ENCODE measurements around the gene ETS2. TPM values are rescaled to one million over a fixed set of nuclear protein-coding genes. Genes with fewer than 3 reads are reported as not detected.

ETS2 gene
- total and polyA plus RNA-seq, 2 of the 4 experiments (the other 2 are of a cell fraction): 21.3 to 21.7 TPM

- Histone ChIP-seq H2BK15ac (ENCODE audit: low read depth, low read length) (no peak overlapping the region), H4K8ac (ENCODE audit: low read depth in 2 of 2, low read length in 2 of 2) (peak overlapping the region in 1 of 2 experiments; percentile 4; a peak in 1 of 4 replicates), H3K9ac (ENCODE audit: low read depth, low read length) (no peak overlapping the region), H3K14ac (replicated peaks; ENCODE audit: low read depth, low read length) (0 out of 2 replicates have a peak overlapping the region, but pooled peaks have one; percentile 10), H3K27me3 (ENCODE audit: control insufficient read depth, insufficient read depth, low read length) (no peaks in the 10 kb centered on the region), H3K9me1 (ENCODE audit: insufficient read depth, low read length) (peaks cover 36% of the 10 kb centered on the region), H4K91ac (ENCODE audit: insufficient read depth, low read depth, low read length) (0 out of 2 replicates have a peak overlapping the region, but pooled peaks have one; percentile 21), H3K4me3 (ENCODE audit: insufficient read depth, low read depth, low read length) (no peak overlapping the region), H3K9me3 (ENCODE audit: control insufficient read depth, insufficient read depth, low read length) (no peaks in the 10 kb centered on the region), H3K56ac (ENCODE audit: extremely low read depth, insufficient read depth, low read length) (no peak overlapping the region), H4K20me1 (ENCODE audit: insufficient read depth, low read length) (peaks cover 29% of the 10 kb centered on the region), H3K4me2 (ENCODE audit: low read depth, low read length) (no peak overlapping the region), H2AK5ac (ENCODE audit: low read depth, low read length) (peak overlapping the region; percentile 37), H3K36me3 (ENCODE audit: control insufficient read depth, insufficient read depth, low read length) (peaks cover 82% of the 10 kb centered on the region), H2AK9ac (replicated peaks; ENCODE audit: low read depth, low read length, poor library complexity) (peak overlapping the region; percentile 3), H3K4me1 (ENCODE audit: control insufficient read depth, insufficient read depth, low read length) (peaks cover 29% of the 10 kb centered on the region), H3K27ac (ENCODE audit: insufficient read depth, low read length) (no peak overlapping the region), H2BK120ac (ENCODE audit: low read depth, low read length) (peak overlapping the region; percentile 16; the same call in 1 of the 2 replicates), H3K18ac (ENCODE audit: low read depth, low read length) (no peak overlapping the region), H2BK5ac (ENCODE audit: low read depth, low read length, poor library complexity, severe bottlenecking) (peak overlapping the region; percentile 42), H2AFZ (replicated peaks; ENCODE audit: low read length, poor library complexity) (no peak overlapping the region), H3K23ac (ENCODE audit: low read depth, low read length) (no peak overlapping the region), H4K5ac (ENCODE audit: low read depth, low read length) (no peak overlapping the region), H3K79me1 (ENCODE audit: low read depth in 1 of 2, low read length in 2 of 2) (peaks cover 52 to 81% of the 10 kb centered on the region in 2 experiments), H3K4ac (ENCODE audit: low read depth, low read length) (peak overlapping the region; percentile 70; the same call in 1 of the 2 replicates), H2BK20ac (ENCODE audit: low read depth, low read length) (no peak overlapping the region)
- intact Hi-C loops (cut with micrococcal nuclease): no loop called here
- no peak for DNase-seq
- in situ Hi-C loops (cut with MboI; ENCODE audit: low sequenced_read_pairs): no loop called here
- no TSS peak for BruUV-seq (replicated peaks)
- ATAC-seq (ENCODE audit: low read depth): no peak
- dilution Hi-C loops (cut with HindIII; ENCODE audit: low sequenced_read_pairs, unreplicated experiment): no loop called here
- POLR2A ChIA-PET (ENCODE audit: unreplicated experiment): no interaction called here
- TF ChIP-seq CTCF (conservative IDR thresholded peaks at IDR 0.05; ENCODE audit: low read depth, low read length) (no peak), RFX5 (IDR thresholded peaks at IDR 0.05; ENCODE audit: low read depth, low read length) (no peak), USF2 (IDR thresholded peaks at IDR 0.05; ENCODE audit: low read depth, low read length) (no peak), NFE2L2 (IDR thresholded peaks at IDR 0.05; ENCODE audit: low read depth, low read length) (no peak), POLR2A (IDR thresholded peaks at IDR 0.05; ENCODE audit: low read depth, low read length) (no peak), FOS (IDR thresholded peaks at IDR 0.05; ENCODE audit: low read depth, low read length) (no peak), RCOR1 (IDR thresholded peaks at IDR 0.05; ENCODE audit: insufficient replicate concordance, low read length) (no peak), MAZ (IDR thresholded peaks at IDR 0.05; ENCODE audit: borderline replicate concordance, low read depth, low read length) (no peak), RAD21 (IDR thresholded peaks at IDR 0.05; ENCODE audit: low read length) (no peak), MXI1 (IDR thresholded peaks at IDR 0.05; ENCODE audit: borderline replicate concordance, low read depth, low read length) (no peak), SMC3 (IDR thresholded peaks at IDR 0.05; ENCODE audit: low read depth, low read length) (no peak), MAFK (IDR thresholded peaks at IDR 0.05; ENCODE audit: low read depth, low read length) (no peak), BHLHE40 (IDR thresholded peaks at IDR 0.05; ENCODE audit: low read depth, low read length) (no peak), CEBPB (IDR thresholded peaks at IDR 0.05; ENCODE audit: low read depth, low read length) (no peak), CHD1 (IDR thresholded peaks at IDR 0.05; ENCODE audit: low read depth, low read length) (no peak)
- TF ChIP-seq, protein P1, sequence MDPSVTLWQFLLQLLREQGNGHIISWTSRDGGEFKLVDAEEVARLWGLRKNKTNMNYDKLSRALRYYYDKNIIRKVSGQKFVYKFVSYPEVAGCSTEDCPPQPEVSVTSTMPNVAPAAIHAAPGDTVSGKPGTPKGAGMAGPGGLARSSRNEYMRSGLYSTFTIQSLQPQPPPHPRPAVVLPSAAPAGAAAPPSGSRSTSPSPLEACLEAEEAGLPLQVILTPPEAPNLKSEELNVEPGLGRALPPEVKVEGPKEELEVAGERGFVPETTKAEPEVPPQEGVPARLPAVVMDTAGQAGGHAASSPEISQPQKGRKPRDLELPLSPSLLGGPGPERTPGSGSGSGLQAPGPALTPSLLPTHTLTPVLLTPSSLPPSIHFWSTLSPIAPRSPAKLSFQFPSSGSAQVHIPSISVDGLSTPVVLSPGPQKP (IDR thresholded peaks at IDR 0.05; ENCODE audit: borderline replicate concordance, low read depth, low read length): no peak
- CTCF ChIA-PET: interaction anchor here (0.8 kb wide), 1 partner anchor 11 kb away, joined by 3 read pairs; no protein-coding TSS in a partner anchor
- WGBS, 2 experiments (ENCODE audit: extremely low coverage in 2 of 2, insufficient read length in 1 of 2): 89% methylated on average over 3 of the region's 11 CpGs; no CpG with 5 or more reads in 1 of the 2 experiments
Measured at GRCh38 chr21:38818325-38818723, 12.6 kb downstream of the ETS2 start.

Data from IMR-90 (cell line).